Sigmoid colon (tissue), 7 donors: Measurements from ENCODE around the gene TMEM107. TPM values are rescaled to one million over a fixed set of nuclear protein-coding genes. Genes with fewer than 3 reads are reported as not detected.
A peak's percentile ranks its signal among the peaks of the same experiment; 100 is the strongest.

Experiments
- DNase-seq: peaks from one replicate; pipeline ENCODE4 v3.0.0-alpha.2; 2019
- H3K27ac ChIP-seq, 4 donors: fragments of 200-600 bp; sonication (generic); one replicate each; pipeline ENCODE4 v1.5.1; 2016 to 2019; ENCODE audit warnings: mild to moderate bottlenecking in 1 of 4
- H3K27me3 ChIP-seq, 3 donors: fragments of 200-600 bp; sonication (generic); one replicate each; pipeline ENCODE4 v1.5.1; 2019; ENCODE audit warnings: mild to moderate bottlenecking in 1 of 3
- H3K36me3 ChIP-seq, 4 donors: fragments of 200-600 bp; sonication (generic); one replicate each; pipeline ENCODE4 v1.5.1; 2016 to 2019
- H3K4me1 ChIP-seq, 4 donors: fragments of 200-600 bp; sonication (generic); one replicate each; pipeline ENCODE4 v1.5.1; 2017 to 2019
- H3K4me3 ChIP-seq, 4 donors: fragments of 200-600 bp; sonication (generic); one replicate each; pipeline ENCODE4 v1.5.1; 2017 to 2019; ENCODE audit warnings: mild to moderate bottlenecking in 2 of 4, moderate library complexity in 1 of 4
- H3K9me3 ChIP-seq, 4 donors: fragments of 200-600 bp in 3 of 4; sonication (generic) in 3 of 4; one replicate each; pipeline versions ENCODE4 v1.5.1 to v1.6.1; 2013 to 2019
- EP300 ChIP-seq, 4 donors: sonication (generic); formaldehyde crosslinking; IDR thresholded peaks; one replicate each; pipeline ENCODE4 v1.6.1; 2017; ENCODE audit warnings: antibody characterized with exemption in 4 of 4
- POLR2A ChIP-seq, 2 donors: fragments of 450-650 bp; IDR thresholded peaks; one replicate each; pipeline ENCODE4 v1.6.1; 2016; ENCODE audit warnings: antibody characterized with exemption in 2 of 2, mild to moderate bottlenecking in 2 of 2, moderate library complexity in 2 of 2
- POLR2AphosphoS5 ChIP-seq, 4 donors: sonication (generic); formaldehyde crosslinking; IDR thresholded peaks; one replicate each; pipeline ENCODE4 v1.6.1; 2017; ENCODE audit warnings: antibody characterized with exemption in 4 of 4
- WGBS, 2 donors: extraction: QIAGEN DNeasy Blood & Tissue Kit; methylation state at CpG; one replicate each; pipeline ENCODE4 v1.1.7; 2013; 5-methylcytosine and 5-hydroxymethylcytosine counted together
- intact Hi-C: fragments of 100-400 bp; cut with DNase I; formaldehyde crosslinking; loops from one replicate; pipeline ENCODE4 v1.15.1; 2023
- polyA plus RNA-seq, 3 donors: library from polyadenylated mRNA; stranded (reverse); fragments of 200-250 nt; gene quantifications; one replicate each; pipeline ENCODE4 v1.2.3, GENCODE V29; 2013
- total RNA-seq, 4 donors: library from RNA; depleted of rRNA; stranded (reverse); fragments of >200 nt; gene quantifications; one replicate each; pipeline ENCODE4 v1.1.0, GENCODE V29; 2016
- TF ChIP-seq, protein P1 (sequence below), 4 experiments: fragments of 450-650 bp in 3 of 4; fragments of 200-600 bp in 1 of 4; IDR thresholded peaks; one replicate each; pipeline ENCODE4 v1.5.1; 2016 to 2019; ENCODE audit warnings: antibody characterized with exemption in 4 of 4, mild to moderate bottlenecking in 3 of 4, moderate library complexity in 2 of 4
- donor health status: healthy with polysubstance abuse.
- donor health status: Bipolar disorder and iron deficiency.
- donor health status: healthy.

Gene TMEM107
- total and polyA plus RNA-seq, 7 donors: 4.6 to 61.7 (median 14.4) TPM

DNA sequence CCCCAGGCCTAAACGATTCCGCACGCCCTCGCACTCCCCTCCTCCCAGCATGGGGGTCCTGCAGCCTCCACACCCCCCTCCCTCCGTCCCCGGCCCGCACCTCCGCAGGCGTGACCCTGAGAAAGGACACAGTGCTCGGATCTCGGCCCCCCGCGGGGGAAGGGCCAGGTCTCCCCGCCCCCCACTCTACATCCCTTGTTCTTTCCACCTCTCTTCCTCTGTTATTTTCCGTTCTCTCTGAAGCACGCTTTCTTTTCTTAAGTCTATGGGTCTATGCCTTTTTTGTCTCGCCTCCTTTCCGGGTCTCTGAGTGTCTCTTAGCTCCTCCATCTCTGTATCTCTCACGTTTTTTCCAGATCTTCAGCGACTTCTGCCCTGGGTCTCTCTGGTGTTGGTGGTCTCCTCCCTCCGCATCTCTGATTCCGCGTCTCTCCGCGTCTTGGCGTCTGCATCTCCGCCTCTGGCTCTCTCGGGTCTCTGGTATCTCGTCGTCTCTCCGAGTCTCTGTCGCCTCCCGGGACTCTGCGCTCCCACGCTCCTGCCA, 50.2 kb downstream of the TMEM107 start:
- peaks cover 12 to 55% (median 44%) of the 10 kb centered on the region in 3 donors for H3K27me3 ChIP-seq
- intact Hi-C loops: loop anchor here (2.0 kb wide), 1 partner anchor 33 kb away; no protein-coding TSS in a partner anchor
- TF ChIP-seq POLR2AphosphoS5 (IDR thresholded peaks at IDR 0.05): no peak
- peak overlapping the region; percentile 36 to 77 (median 58) for H3K4me3 ChIP-seq
- peaks cover 0 to 64% (median 60%) of the 10 kb centered on the region in 4 donors for H3K4me1 ChIP-seq
- peak overlapping the region; percentile 72 to 76 (median 74) for H3K27ac ChIP-seq
- DNase-seq: no peak
- no peaks in the 10 kb centered on the region for H3K36me3 ChIP-seq
- H3K9me3 ChIP-seq: no peaks in the 10 kb centered on the region
- 1% methylated on average over 35 of the region's 35 CpGs for WGBS, 2 donors

DNA sequence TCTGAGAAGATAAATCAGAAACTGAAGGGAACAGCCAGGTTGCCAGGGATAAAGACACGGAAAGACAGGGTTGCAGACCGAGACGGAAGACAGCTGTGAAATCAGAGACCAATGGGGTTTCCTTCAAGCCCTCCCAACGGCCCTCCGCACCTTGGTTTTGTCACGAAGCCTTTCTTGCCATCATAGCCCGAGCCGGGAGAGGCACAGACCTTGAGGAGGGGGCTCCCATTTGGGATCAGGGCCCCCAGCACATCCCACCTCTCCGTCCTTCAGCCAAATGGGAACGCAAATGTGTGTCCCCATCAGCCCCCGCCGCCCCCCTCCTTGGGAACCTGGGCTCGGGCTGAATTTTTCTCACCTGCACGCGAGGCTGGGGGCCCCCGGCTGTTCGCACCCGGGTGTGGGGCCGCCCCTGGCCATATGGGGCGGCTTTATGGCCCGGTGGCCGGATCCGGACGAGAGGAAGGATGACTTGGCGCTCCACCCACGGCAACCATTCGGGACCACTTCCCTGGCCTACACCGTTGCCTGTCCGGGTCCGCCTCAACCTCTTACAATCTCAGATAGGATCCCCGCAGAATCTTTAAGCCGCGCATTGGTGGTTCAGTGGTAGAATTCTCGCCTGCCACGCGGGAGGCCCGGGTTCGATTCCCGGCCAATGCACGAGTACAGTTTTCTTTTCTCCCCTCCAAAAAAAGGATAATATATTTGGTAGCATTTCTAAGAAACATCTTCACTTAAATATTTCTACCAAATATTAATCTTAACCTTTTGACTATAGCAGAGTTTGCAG, 50.8 kb downstream of the TMEM107 start:
- TF ChIP-seq, protein P1, sequence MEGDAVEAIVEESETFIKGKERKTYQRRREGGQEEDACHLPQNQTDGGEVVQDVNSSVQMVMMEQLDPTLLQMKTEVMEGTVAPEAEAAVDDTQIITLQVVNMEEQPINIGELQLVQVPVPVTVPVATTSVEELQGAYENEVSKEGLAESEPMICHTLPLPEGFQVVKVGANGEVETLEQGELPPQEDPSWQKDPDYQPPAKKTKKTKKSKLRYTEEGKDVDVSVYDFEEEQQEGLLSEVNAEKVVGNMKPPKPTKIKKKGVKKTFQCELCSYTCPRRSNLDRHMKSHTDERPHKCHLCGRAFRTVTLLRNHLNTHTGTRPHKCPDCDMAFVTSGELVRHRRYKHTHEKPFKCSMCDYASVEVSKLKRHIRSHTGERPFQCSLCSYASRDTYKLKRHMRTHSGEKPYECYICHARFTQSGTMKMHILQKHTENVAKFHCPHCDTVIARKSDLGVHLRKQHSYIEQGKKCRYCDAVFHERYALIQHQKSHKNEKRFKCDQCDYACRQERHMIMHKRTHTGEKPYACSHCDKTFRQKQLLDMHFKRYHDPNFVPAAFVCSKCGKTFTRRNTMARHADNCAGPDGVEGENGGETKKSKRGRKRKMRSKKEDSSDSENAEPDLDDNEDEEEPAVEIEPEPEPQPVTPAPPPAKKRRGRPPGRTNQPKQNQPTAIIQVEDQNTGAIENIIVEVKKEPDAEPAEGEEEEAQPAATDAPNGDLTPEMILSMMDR (IDR thresholded peaks at IDR 0.05): no peak
- TF ChIP-seq POLR2A (IDR thresholded peaks at IDR 0.05) (no peak), EP300 (IDR thresholded peaks at IDR 0.05) (no peak), POLR2AphosphoS5 (IDR thresholded peaks at IDR 0.05) (peak in 2 of 4 donors; percentile 19 to 22)
- H3K27ac ChIP-seq: peak overlapping the region; percentile 72 to 76 (median 74)
- whole genome bisulfite sequencing, 2 donors: 1% methylated on average over 40 of the region's 40 CpGs
- peaks cover 12 to 61% (median 51%) of the 10 kb centered on the region in 3 donors for H3K27me3 ChIP-seq
- no peaks in the 10 kb centered on the region for H3K36me3 ChIP-seq
- H3K4me1 ChIP-seq: peaks cover 0 to 71% (median 67%) of the 10 kb centered on the region in 4 donors
- peak overlapping the region; percentile 36 to 77 (median 58) for H3K4me3 ChIP-seq
- H3K9me3 ChIP-seq: no peaks in the 10 kb centered on the region
- intact Hi-C loops: loop anchor here (2.0 kb wide), 1 partner anchor 33 kb away; no protein-coding TSS in a partner anchor
- DNase-seq: peak; percentile 92

DNA sequence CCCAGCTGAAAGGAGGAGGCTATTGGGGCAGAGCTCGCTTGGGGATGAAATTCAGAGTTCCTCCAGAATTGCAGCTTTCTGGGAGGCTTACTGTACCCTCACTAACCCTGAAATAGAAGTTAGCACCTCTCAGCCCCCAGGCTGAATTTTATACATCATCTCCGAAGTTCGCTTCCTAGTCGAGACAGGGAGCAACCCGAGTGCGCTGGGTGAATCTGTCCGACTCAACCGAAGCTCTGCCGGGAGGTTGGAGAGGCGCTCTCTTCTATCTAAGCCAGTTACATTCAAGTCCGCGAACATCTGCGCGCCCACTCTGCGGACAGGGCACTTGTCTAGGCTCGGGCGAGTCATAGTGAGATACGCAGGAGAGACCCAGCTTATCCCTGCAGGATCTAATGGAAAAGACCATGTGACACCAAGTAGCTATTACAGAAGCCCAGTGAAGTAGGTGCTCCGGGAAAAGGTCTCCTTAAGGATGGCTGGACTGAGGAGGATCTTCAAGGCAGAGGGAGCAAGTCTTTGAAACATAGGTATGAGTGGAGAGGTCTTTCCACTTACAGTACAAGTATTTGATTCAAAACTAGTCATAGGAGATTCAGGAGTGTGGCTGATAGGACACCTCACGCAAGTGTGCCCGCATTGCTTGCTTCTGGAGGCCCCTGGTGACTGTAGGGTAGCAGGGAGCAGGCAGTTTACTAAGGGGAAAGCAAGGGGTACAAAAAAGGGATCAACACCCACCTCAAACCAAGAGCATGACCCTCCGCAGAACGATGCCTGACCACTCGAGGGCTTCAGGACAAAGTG, 51.6 kb downstream of the TMEM107 start:
- DNase-seq: no peak
- WGBS, 2 donors: 2 to 3% methylated on average over 24 of the region's 24 CpGs
- no peak overlapping the region for H3K27ac ChIP-seq
- H3K27me3 ChIP-seq: peaks cover 12 to 58% (median 55%) of the 10 kb centered on the region in 3 donors
- H3K4me3 ChIP-seq: peak overlapping the region in 3 of 4 donors; percentile 40 to 53 (median 52)
- no peaks in the 10 kb centered on the region for H3K36me3 ChIP-seq
- no peaks in the 10 kb centered on the region for H3K9me3 ChIP-seq
- TF ChIP-seq, protein P1 (IDR thresholded peaks at IDR 0.05): no peak
- TF ChIP-seq POLR2AphosphoS5 (IDR thresholded peaks at IDR 0.05): no peak
- no peak for TF ChIP-seq POLR2A (IDR thresholded peaks at IDR 0.05)
- no peak for TF ChIP-seq EP300 (IDR thresholded peaks at IDR 0.05)
- intact Hi-C loops: loop anchor here (2.0 to 5.0 kb wide), 2 partner anchors 34 to 53 kb away; partner anchors contain the start of gene TMEM107
- peaks cover 0 to 73% (median 68%) of the 10 kb centered on the region in 4 donors for H3K4me1 ChIP-seq

DNA sequence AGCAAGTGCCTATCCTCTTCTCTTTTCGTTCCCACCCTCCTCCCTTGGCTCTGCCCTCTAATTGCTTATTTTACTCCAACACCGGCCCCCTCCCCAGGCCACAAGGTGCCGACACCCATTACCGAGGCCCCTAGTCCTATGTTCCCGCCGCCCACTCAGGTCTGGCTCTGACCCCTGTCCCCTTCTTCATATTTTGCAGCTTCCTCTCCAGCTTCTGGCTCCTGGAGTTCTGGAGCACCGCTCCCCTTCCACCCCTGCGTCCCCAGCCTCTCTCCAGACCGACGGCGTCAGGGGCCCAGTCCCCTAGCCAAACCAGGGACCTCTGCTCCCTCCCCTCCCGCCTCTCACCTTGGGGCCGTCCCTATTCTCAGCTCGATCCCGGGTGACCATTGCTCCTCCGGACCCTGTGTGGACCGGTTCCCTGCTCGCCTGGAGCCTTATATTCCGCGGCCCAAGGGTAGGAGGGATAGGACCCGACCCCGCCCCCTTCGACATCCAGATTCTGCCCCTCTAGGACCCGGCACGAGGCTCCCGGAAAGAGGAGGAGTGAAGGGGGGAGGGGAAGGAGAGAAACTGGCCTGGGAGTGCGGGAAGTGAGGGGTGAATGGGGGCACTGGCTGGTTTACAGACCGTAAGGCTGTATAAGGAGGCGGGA, 52.4 kb downstream of the TMEM107 start, which contains the start of gene HES7:
Gene HES7 (minus strand): TSS at position 412 of the 655 bp plus-strand sequence. CDS start 22 bp downstream, at position 390.
- Histone ChIP-seq H3K36me3 (no peaks in the 10 kb centered on the region), H3K27me3 (peaks cover 12 to 55% (median 53%) of the 10 kb centered on the region in 3 donors), H3K27ac (peak within 1 kb of the TSS in 1 of 4 donors; percentile 53), H3K4me3 (peak within 1 kb of the TSS; percentile 27 to 53 (median 46)), H3K9me3 (no peaks in the 10 kb centered on the region), H3K4me1 (peaks cover 0 to 74% (median 68%) of the 10 kb centered on the region in 4 donors)
- WGBS, 2 donors: 1% methylated on average over 29 of the region's 29 CpGs
- no peak for TF ChIP-seq EP300 (IDR thresholded peaks at IDR 0.05)
- no peak for TF ChIP-seq POLR2A (IDR thresholded peaks at IDR 0.05)
- TF ChIP-seq, protein P1 (IDR thresholded peaks at IDR 0.05): no peak
- TF ChIP-seq POLR2AphosphoS5 (IDR thresholded peaks at IDR 0.05): no peak
- peak; percentile 79 for DNase-seq
- intact Hi-C loops: loop anchor here (2.0 to 5.0 kb wide), 2 partner anchors 35 to 53 kb away; partner anchors contain the start of gene TMEM107
